Calu3 (cell line): Measurements from ENCODE around the gene AOC2. TPM values are rescaled to one million over a fixed set of nuclear protein-coding genes. Genes with fewer than 3 reads are reported as not detected.

Source experiments
- Bru-seq: library from RNA; stranded (reverse); fragments of 400-500 nt; gene quantifications from one replicate; lab custom pipeline; 2021; lab: Mats Ljungman, UMichigan
- BruChase-seq, 2 experiments: library from RNA; stranded (reverse); fragments of 400-500 nt; gene quantifications; one replicate each; lab custom pipeline; 2021; lab: Mats Ljungman, UMichigan
- BruUV-seq: library from RNA; stranded (reverse); fragments of 400-500 nt; replicated peaks from 2 replicates; lab custom pipeline; 2021; lab: Mats Ljungman, UMichigan
- CTCF ChIA-PET: fragments of 300-600 bp; sonication (Branson Sonifier 250); formaldehyde crosslinking; loops from one replicate; lab custom pipeline; 2022; ENCODE audit warnings: antibody characterized with exemption; lab: Charles Lee
- DNase-seq: peaks from one replicate; pipeline ENCODE4 v3.0.0; 2022
- H3K27ac Mint-ChIP-seq: one replicate; pipeline ENCODE4 v1.8.0; 2022; ENCODE audit warnings: mixed read lengths; ENCODE audit not compliant: unreplicated experiment
- H3K27me3 Mint-ChIP-seq: one replicate; pipeline ENCODE4 v1.8.0; 2022; ENCODE audit warnings: mixed read lengths; ENCODE audit not compliant: unreplicated experiment
- H3K36me3 Mint-ChIP-seq: one replicate; pipeline ENCODE4 v1.8.0; 2022; ENCODE audit warnings: mild to moderate bottlenecking, moderate library complexity, mixed read lengths; ENCODE audit not compliant: insufficient read depth, unreplicated experiment
- H3K4me1 Mint-ChIP-seq: one replicate; pipeline ENCODE4 v1.8.0; 2022; ENCODE audit warnings: mild to moderate bottlenecking, low read depth, mixed read lengths; ENCODE audit not compliant: unreplicated experiment
- H3K4me3 Mint-ChIP-seq: one replicate; pipeline ENCODE4 v1.8.0; 2022; ENCODE audit warnings: mild to moderate bottlenecking, low read depth, moderate library complexity, mixed read lengths; ENCODE audit not compliant: unreplicated experiment
- H3K9me3 Mint-ChIP-seq: one replicate; pipeline ENCODE4 v1.8.0; 2022; ENCODE audit warnings: low read depth, mixed read lengths; ENCODE audit not compliant: unreplicated experiment
- CTCF ChIP-seq: fragments of 200-600 bp; IDR thresholded peaks from one replicate; pipeline ENCODE4 v1.8.0; 2022; ENCODE audit warnings: antibody characterized with exemption; ENCODE audit not compliant: unreplicated experiment
- intact Hi-C: fragments of 100-400 bp; cut with micrococcal nuclease; formaldehyde crosslinking; loops from one replicate; pipeline ENCODE4 v1.10.0; 2022; ENCODE audit not compliant: unreplicated experiment
- long read RNA-seq: library from polyadenylated mRNA; stranded (forward); transcript quantifications from one replicate; pipeline ENCODE4 v2.0.0, GENCODE V29; 2022
- total RNA-seq: library from RNA; stranded (reverse); gene quantifications from 2 replicates; pipeline ENCODE4 v1.2.3, GENCODE V29; 2022

The AOC2 gene
- total RNA-seq (10.5 and 14.4 TPM in 2 replicates), Bru-seq, nascent RNA (percentile 78 among the genes with signal in this experiment), BruChase-seq, experiment 1, labeled RNA remaining after a 6-hour chase (percentile 97 among the genes with signal in this experiment), BruChase-seq, experiment 2, labeled RNA remaining after a 2-hour chase (percentile 95 among the genes with signal in this experiment)
- long read RNA-seq, partial matches to known transcripts: 0 of 4 reads
- long read RNA-seq, other reads (novel, unspliced or antisense): 2 of 4 reads

- DNase-seq: no peak
- peak within 1 kb of the TSS; percentile 51 for H3K27ac Mint-ChIP-seq
- no peak within 1 kb of the TSS for H3K4me3 Mint-ChIP-seq
- no TSS peak for BruUV-seq
- intact Hi-C loops: no loop called here
- peaks cover 73% of the 10 kb centered on the region for H3K36me3 Mint-ChIP-seq
- no peaks in the 10 kb centered on the region for H3K9me3 Mint-ChIP-seq
- TF ChIP-seq CTCF: no peak
- peaks cover 8% of the 10 kb centered on the region for H3K4me1 Mint-ChIP-seq
- CTCF ChIA-PET: interaction anchor here (1.4 to 2.1 kb wide), 3 partner anchors 11 to 85 kb away, joined by 3 to 22 read pairs (median 8); partner anchors contain the start of genes BECN1 and PSME3
- no peaks in the 10 kb centered on the region for H3K27me3 Mint-ChIP-seq
Observed at GRCh38 chr17:42844271-42844670, at the start of gene AOC2. TSS of gene AOC2 (plus strand) at chr17:42844580. CDS start at chr17:42844627, 47 bp downstream.

DNA sequence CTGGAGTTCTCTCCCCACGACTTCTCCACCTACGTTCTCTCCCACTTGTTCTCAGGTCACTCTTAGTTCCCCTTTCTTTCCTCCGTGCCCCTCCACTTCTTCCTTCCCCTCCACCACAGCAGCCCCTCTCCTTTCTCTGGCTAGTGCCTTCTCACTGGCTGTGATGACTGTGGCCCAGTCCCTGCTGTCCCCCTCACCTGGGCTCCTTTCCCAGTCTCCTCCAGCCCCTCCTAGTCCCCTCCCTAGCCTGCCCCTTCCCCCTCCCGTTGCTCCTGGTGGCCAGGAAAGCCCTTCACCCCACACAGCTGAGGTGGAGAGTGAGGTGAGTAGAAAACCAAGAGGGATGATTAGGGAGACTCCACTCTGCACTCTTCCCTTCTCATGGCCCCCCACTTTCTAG is 49.3 kb upstream of the AOC2 start:
- Mint-ChIP-seq H3K4me1 (peaks cover 21% of the 10 kb centered on the region), H3K9me3 (no peaks in the 10 kb centered on the region), H3K27ac (no peak overlapping the region), H3K27me3 (peaks cover 20% of the 10 kb centered on the region), H3K36me3 (peaks cover 36% of the 10 kb centered on the region), H3K4me3 (no peak overlapping the region)
- intact Hi-C loops: no loop called here
- CTCF ChIA-PET: no interaction called here
- no peak for DNase-seq
- no peak for TF ChIP-seq CTCF
- no TSS peak for BruUV-seq

GRCh38 chr17:42795465-42795864 is 48.9 kb upstream of the AOC2 start:
- CTCF ChIA-PET: no interaction called here
- H3K36me3 Mint-ChIP-seq: peaks cover 36% of the 10 kb centered on the region
- no peak for DNase-seq
- H3K27ac Mint-ChIP-seq: no peak overlapping the region
- H3K4me1 Mint-ChIP-seq: peaks cover 21% of the 10 kb centered on the region
- no TSS peak for BruUV-seq
- H3K27me3 Mint-ChIP-seq: peaks cover 20% of the 10 kb centered on the region
- no peak for TF ChIP-seq CTCF
- H3K4me3 Mint-ChIP-seq: no peak overlapping the region
- no peaks in the 10 kb centered on the region for H3K9me3 Mint-ChIP-seq
- intact Hi-C loops: no loop called here

DNA sequence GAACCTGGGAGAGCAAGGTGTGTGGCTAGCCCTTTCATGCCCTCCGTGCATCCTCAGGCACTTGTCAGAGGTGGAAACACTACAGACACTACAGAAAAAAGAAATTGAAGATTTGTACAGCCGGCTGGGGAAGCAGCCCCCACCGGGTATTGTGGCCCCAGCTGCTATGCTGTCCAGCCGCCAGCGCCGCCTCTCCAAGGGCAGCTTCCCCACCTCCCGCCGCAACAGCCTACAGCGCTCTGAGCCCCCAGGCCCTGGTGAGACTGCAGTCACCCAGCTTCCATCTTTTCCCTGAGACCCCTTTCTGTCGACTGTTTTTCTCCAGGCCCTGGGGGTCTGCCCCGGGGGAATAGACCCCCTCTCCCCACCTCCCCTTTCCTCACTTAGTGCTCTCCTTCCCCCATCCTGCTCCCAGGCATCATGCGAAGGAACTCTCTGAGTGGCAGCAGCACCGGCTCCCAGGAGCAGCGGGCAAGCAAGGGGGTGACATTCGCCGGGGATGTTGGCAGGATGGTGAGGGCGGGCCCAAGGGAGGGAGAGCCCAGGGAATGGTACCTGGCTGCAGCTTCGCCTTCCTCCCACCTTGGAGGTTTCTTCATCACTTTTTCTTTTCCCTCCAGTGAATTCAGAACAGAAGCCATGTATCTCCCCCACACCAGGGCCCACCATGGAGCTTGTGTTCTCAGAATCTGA is 48.2 kb upstream of the AOC2 start:
- H3K27ac Mint-ChIP-seq: no peak overlapping the region
- no TSS peak for BruUV-seq

More for the DNA sequence above, 48.2 kb upstream of the AOC2 start:
- no peak for DNase-seq
- no peak for TF ChIP-seq CTCF
- Mint-ChIP-seq H3K27me3 (peaks cover 20% of the 10 kb centered on the region), H3K36me3 (peaks cover 36% of the 10 kb centered on the region), H3K9me3 (no peaks in the 10 kb centered on the region), H3K4me1 (peaks cover 21% of the 10 kb centered on the region), H3K4me3 (no peak overlapping the region)
- CTCF ChIA-PET: no interaction called here
- intact Hi-C loops: no loop called here
